Measurements from ENCODE around the gene GPR55. TPM values are rescaled to one million over a fixed set of nuclear protein-coding genes. Genes with fewer than 3 reads are reported as not detected.

GPR55 gene
- total and polyA plus RNA-seq, 2 of the 8 experiments (the other 6 are each of a cell fraction or from before 2014, with no cell fraction given): not detected

DNA sequence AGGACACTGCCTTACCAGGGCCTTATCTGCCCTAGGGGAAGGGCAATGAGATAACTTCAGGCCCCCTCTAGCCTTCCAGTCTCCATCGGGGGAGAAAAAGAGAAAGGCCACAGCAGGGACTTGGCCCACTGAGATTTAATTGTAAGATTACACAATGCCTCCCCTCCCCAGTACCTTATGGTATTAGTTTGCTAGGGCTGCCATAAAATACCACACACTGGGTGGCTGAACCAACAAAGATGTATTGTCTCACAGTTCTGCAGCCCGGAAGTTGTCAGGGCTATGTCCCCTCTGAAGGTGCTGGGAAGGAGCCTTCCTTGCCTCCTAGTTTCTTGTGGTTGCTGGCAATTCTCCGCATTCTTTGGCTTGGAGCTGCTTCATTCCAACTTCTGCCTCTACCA, 36.0 kb upstream of the GPR55 start:
- TF ChIP-seq GABPA (IDR thresholded peaks at IDR 0.05; ENCODE audit: borderline replicate concordance, insufficient read depth, low read length): no peak
- Histone ChIP-seq H4K20me1 (replicated peaks in 1 of 2; ENCODE audit: control insufficient read depth in 1 of 2, insufficient read depth in 2 of 2, low read length in 2 of 2) (no peaks in the 10 kb centered on the region), H2AK5ac (ENCODE audit: low read depth, low read length) (no peak overlapping the region), H3K9ac (replicated peaks in 1 of 4; ENCODE audit: extremely low read depth in 1 of 4, low read depth in 3 of 4, low read length in 3 of 4) (no peak overlapping the region), H3K23me2 (ENCODE audit: low read depth, low read length) (peaks cover 3% of the 10 kb centered on the region; the same call in 1 of the 2 replicates), H3K27ac (ENCODE audit: low read depth, low read length) (no peak overlapping the region), H2BK15ac (ENCODE audit: low read length) (no peak overlapping the region), H3K4me1 (replicated peaks in 1 of 4; ENCODE audit: control insufficient read depth in 3 of 4, insufficient read depth in 4 of 4, low read length in 3 of 4) (peaks cover 0 to 3% (median under 1%) of the 10 kb centered on the region in 4 experiments; a peak in 3 of 7 replicates), H3K79me1 (ENCODE audit: low read depth, low read length) (no peaks in the 10 kb centered on the region), H2BK120ac (replicated peaks; ENCODE audit: low read depth, low read length) (no peak overlapping the region), H3K4me3 (ENCODE audit: extremely low read depth in 1 of 4, insufficient read depth in 2 of 4, low read depth in 3 of 4, low read length in 4 of 4) (no peak overlapping the region), H2BK5ac (ENCODE audit: low read depth, low read length) (no peak overlapping the region), H3K27me3 (replicated peaks in 1 of 4; ENCODE audit: control insufficient read depth in 3 of 4, extremely low read depth in 1 of 4, insufficient read depth in 3 of 4, low read length in 3 of 4) (peaks cover 0 to 5% (median 2%) of the 10 kb centered on the region in 4 experiments; a peak in 4 of 7 replicates), H2BK20ac (ENCODE audit: low read length) (no peak overlapping the region), H3K79me2 (ENCODE audit: control insufficient read depth in 1 of 2, insufficient read depth in 2 of 2, low read length in 2 of 2) (no peaks in the 10 kb centered on the region), H3K14ac (ENCODE audit: insufficient read length) (no peak overlapping the region), H4K8ac (ENCODE audit: extremely low read depth, insufficient read depth, low read length) (no peak overlapping the region), H3K4me2 (ENCODE audit: insufficient read depth in 1 of 2, low read depth in 2 of 2, low read length in 2 of 2) (no peak overlapping the region), H3K9me3 (ENCODE audit: insufficient read depth in 2 of 2, low read depth in 1 of 2, low read length in 1 of 2) (peaks cover 0 to 5% of the 10 kb centered on the region in 2 experiments; a peak in 1 of 4 replicates), H3K56ac (replicated peaks; ENCODE audit: insufficient read length, low read depth, low read length) (no peak overlapping the region), H3K36me3 (ENCODE audit: control insufficient read depth in 2 of 4, insufficient read depth in 4 of 4, low read length in 3 of 4) (no peaks in the 10 kb centered on the region), H3K18ac (ENCODE audit: extremely low read depth, low read length) (no peak overlapping the region), H3K4ac (replicated peaks; ENCODE audit: insufficient read length, low read depth, low read length) (no peak overlapping the region), H3K23ac (ENCODE audit: insufficient read length) (no peak overlapping the region), H2BK12ac (ENCODE audit: low read depth, low read length) (no peak overlapping the region), H4K5ac (ENCODE audit: insufficient read length, low read depth, low read length) (no peak overlapping the region), H2AFZ (ENCODE audit: low read length) (0 out of 2 replicates have a peak overlapping the region, but pooled peaks have one; percentile 17), H4K91ac (replicated peaks; ENCODE audit: insufficient read length, low read length) (no peak overlapping the region)
- POLR2A ChIA-PET (ENCODE audit: partially characterized antibody): no interaction called here
- WGBS, 2 experiments (ENCODE audit: extremely low coverage in 1 of 2, insufficient coverage in 1 of 2, insufficient read length in 1 of 2, insufficient replicate concordance in 2 of 2, low coverage in 1 of 2, low lambda C conversion rate in 2 of 2, missing lambda C conversion rate in 1 of 2): 72% methylated on average over 3 of the region's 3 CpGs; no CpG with 5 or more reads in 1 of the 2 experiments
- CTCF ChIA-PET (ENCODE audit: partially characterized antibody): interaction anchor here (1.8 kb wide), 1 partner anchor 27 kb away, joined by 3 read pairs; no protein-coding TSS in a partner anchor
- DNase-seq (ENCODE audit: low read depth in 1 of 2, low spot score in 2 of 2): no peak
- FAIRE-seq: no peak

All from H1 (cell line).